Right kidney (tissue), 9 donors: Measurements from ENCODE around the gene PFDN4.

ENCODE experiments used
- DNase-seq: peaks from one replicate; pipeline ENCODE4 v3.0.0-alpha.2; 2016
- long read RNA-seq, 8 donors: transcript quantifications; one replicate each; lab custom pipeline, GENCODE V29; 2026

PFDN4 gene
- long read RNA-seq, donor 1, transcript PFDN4-201 (4 exons, 1,462 nt), result major isoform, 81 of 127 reads
- long read RNA-seq, donor 1, partial matches to known transcripts, result 46 of 127 reads
- long read RNA-seq, donor 1, other reads (novel, unspliced or antisense), result 0 of 127 reads
- long read RNA-seq, donor 2, transcript PFDN4-201 (4 exons, 1,462 nt), result major isoform, 38 of 48 reads
- long read RNA-seq, donor 2, partial matches to known transcripts, result 10 of 48 reads
- long read RNA-seq, donor 2, other reads (novel, unspliced or antisense), result 0 of 48 reads
- long read RNA-seq, donor 3, transcript PFDN4-201 (4 exons, 1,462 nt), result major isoform, 17 of 27 reads
- long read RNA-seq, donor 3, partial matches to known transcripts, result 10 of 27 reads
- long read RNA-seq, donor 3, other reads (novel, unspliced or antisense), result 0 of 27 reads
- long read RNA-seq, donor 4, transcript PFDN4-201 (4 exons, 1,462 nt), result major isoform, 17 of 28 reads
- long read RNA-seq, donor 4, partial matches to known transcripts, result 11 of 28 reads
- long read RNA-seq, donor 4, other reads (novel, unspliced or antisense), result 0 of 28 reads
- long read RNA-seq, donor 5, transcript PFDN4-201 (4 exons, 1,462 nt), result major isoform, 41 of 52 reads
- long read RNA-seq, donor 5, partial matches to known transcripts, result 11 of 52 reads
- long read RNA-seq, donor 5, other reads (novel, unspliced or antisense), result 0 of 52 reads
- long read RNA-seq, donor 6, transcript PFDN4-201 (4 exons, 1,462 nt), result major isoform, 29 of 38 reads
- long read RNA-seq, donor 6, partial matches to known transcripts, result 9 of 38 reads
- long read RNA-seq, donor 6, other reads (novel, unspliced or antisense), result 0 of 38 reads
- long read RNA-seq, donor 7, transcript PFDN4-201 (4 exons, 1,462 nt), result major isoform, 47 of 73 reads
- long read RNA-seq, donor 7, partial matches to known transcripts, result 26 of 73 reads
- long read RNA-seq, donor 7, other reads (novel, unspliced or antisense), result 0 of 73 reads
- long read RNA-seq, donor 8, transcript PFDN4-201 (4 exons, 1,462 nt), result major isoform, 48 of 56 reads
- long read RNA-seq, donor 8, partial matches to known transcripts, result 8 of 56 reads
- long read RNA-seq, donor 8, other reads (novel, unspliced or antisense), result 0 of 56 reads

GRCh38 chr20:54207743-54208547 lies at the start of gene PFDN4:
PFDN4 (plus strand) TSS chr20:54208087; CDS start chr20:54208101, 14 bp downstream.
- DNase-seq, result peak; percentile 100

- DNase-seq, result no peak
These were observed 49.7 kb upstream of the PFDN4 start for GRCh38 chr20:54158226-54158625.

GRCh38 chr20:54158856-54159418 lies 49.0 kb upstream of the PFDN4 start:
- DNase-seq, result no peak

GRCh38 chr20:54160065-54161007 lies 47.6 kb upstream of the PFDN4 start:
- DNase-seq, result no peak

GRCh38 chr20:54161008-54161820 lies 46.7 kb upstream of the PFDN4 start:
- no peak for DNase-seq

GRCh38 chr20:54161821-54162149 lies 46.1 kb upstream of the PFDN4 start:
- DNase-seq, result no peak

- no peak for DNase-seq
These were observed 45.4 kb upstream of the PFDN4 start for GRCh38 chr20:54162378-54163009.

GRCh38 chr20:54163402-54163801 lies 44.5 kb upstream of the PFDN4 start:
- no peak for DNase-seq

GRCh38 chr20:54165014-54165413 lies 42.9 kb upstream of the PFDN4 start:
- no peak for DNase-seq

- DNase-seq, result no peak
These were observed 42.1 kb upstream of the PFDN4 start for GRCh38 chr20:54165803-54166202.

- DNase-seq, result no peak
These were observed 40.8 kb upstream of the PFDN4 start for GRCh38 chr20:54166987-54167662.

- no peak for DNase-seq
These were observed 39.7 kb upstream of the PFDN4 start for GRCh38 chr20:54167909-54168872.

- DNase-seq, result no peak
These were observed 38.7 kb upstream of the PFDN4 start for GRCh38 chr20:54168961-54169862.

GRCh38 chr20:54170026-54170471 lies 37.8 kb upstream of the PFDN4 start:
- DNase-seq, result no peak

GRCh38 chr20:54170963-54171362 lies 36.9 kb upstream of the PFDN4 start:
- no peak for DNase-seq

GRCh38 chr20:54172532-54172855 lies 35.4 kb upstream of the PFDN4 start:
- DNase-seq, result no peak
